Chondrocyte (in vitro differentiated cells): ENCODE results near the gene ZNF157. TPM values are rescaled to one million over a fixed set of nuclear protein-coding genes. Genes with fewer than 3 reads are reported as not detected.
"Not testable (repeated sequence)": the region's sequence is repeated elsewhere in the genome, so short reads cannot be mapped to it uniquely, and the experiment has no call there.

ENCODE experiments used
- DNase-seq: peaks from one replicate; pipeline ENCODE4 v3.0.0; 2021; ENCODE audit warnings: mixed read lengths, low spot score
- H3K27ac Mint-ChIP-seq: one replicate; pipeline ENCODE4 v1.8.0; 2021; ENCODE audit warnings: mild to moderate bottlenecking, moderate library complexity, mixed read lengths; ENCODE audit not compliant: unreplicated experiment
- H3K27me3 Mint-ChIP-seq: 2 replicates; pipeline ENCODE4 v1.8.0; 2021; ENCODE audit warnings: low read depth, mixed read lengths
- H3K36me3 Mint-ChIP-seq: 2 replicates; pipeline ENCODE4 v1.8.0; 2021; ENCODE audit warnings: low read depth, mixed read lengths
- H3K4me1 Mint-ChIP-seq: 2 replicates; pipeline ENCODE4 v1.8.0; 2021; ENCODE audit warnings: low read depth, mild to moderate bottlenecking, mixed read lengths
- H3K4me3 Mint-ChIP-seq: one replicate; pipeline ENCODE4 v1.8.0; 2021; ENCODE audit warnings: mild to moderate bottlenecking, moderate library complexity, mixed read lengths; ENCODE audit not compliant: unreplicated experiment
- H3K9me3 Mint-ChIP-seq: 2 replicates; pipeline ENCODE4 v1.8.0; 2021; ENCODE audit warnings: low read depth, mixed read lengths
- long read RNA-seq: library from polyadenylated mRNA; stranded (forward); transcript quantifications from one replicate; pipeline ENCODE4 v2.0.0, GENCODE V29; 2021
- total RNA-seq: library from RNA; stranded (reverse); gene quantifications from 3 replicates; pipeline ENCODE4 v1.2.1, GENCODE V29; 2021
- TF ChIP-seq, protein P1 (sequence below): fragments of 200-600 bp; sonication (generic); IDR thresholded peaks from 2 replicates; pipeline ENCODE4 v1.5.0; 2021; ENCODE audit warnings: antibody characterized with exemption, mild to moderate bottlenecking, moderate library complexity

The ZNF157 gene
- total RNA-seq = 0.15 to 0.22 TPM in 2 of 3 replicates, not detected in the other
- long read RNA-seq = 0 reads

DNA sequence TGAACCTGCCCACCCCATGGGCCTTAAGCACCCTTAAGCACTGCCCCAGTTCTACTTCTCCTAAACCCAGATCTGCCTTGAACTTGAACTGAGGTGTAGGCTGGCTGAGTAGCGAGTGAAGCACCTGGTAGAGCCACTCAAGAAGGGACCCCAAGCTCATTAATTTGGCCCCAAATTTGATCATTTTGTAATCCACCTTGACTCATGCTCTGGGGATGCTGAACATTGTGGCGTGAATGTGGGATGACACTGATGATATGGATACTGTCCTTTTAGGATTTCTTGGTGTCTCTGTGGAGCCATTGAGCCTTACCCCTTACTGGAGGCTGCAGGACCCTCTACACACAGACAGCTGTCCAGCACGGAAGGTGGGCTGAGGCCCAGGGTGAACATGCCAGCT, at the start of gene ZNF157:
ZNF157 (plus strand) TSS at position 301 of the 400 bp plus-strand sequence; CDS start at position 392, 91 bp downstream.
- Mint-ChIP-seq H3K27me3 (no peaks in the 10 kb centered on the region), H3K4me3 (no peak within 1 kb of the TSS), H3K36me3 (no peaks in the 10 kb centered on the region), H3K9me3 (peaks cover 3% of the 10 kb centered on the region), H3K4me1 (peaks cover 8% of the 10 kb centered on the region), H3K27ac (no peak within 1 kb of the TSS)
- TF ChIP-seq, protein P1, sequence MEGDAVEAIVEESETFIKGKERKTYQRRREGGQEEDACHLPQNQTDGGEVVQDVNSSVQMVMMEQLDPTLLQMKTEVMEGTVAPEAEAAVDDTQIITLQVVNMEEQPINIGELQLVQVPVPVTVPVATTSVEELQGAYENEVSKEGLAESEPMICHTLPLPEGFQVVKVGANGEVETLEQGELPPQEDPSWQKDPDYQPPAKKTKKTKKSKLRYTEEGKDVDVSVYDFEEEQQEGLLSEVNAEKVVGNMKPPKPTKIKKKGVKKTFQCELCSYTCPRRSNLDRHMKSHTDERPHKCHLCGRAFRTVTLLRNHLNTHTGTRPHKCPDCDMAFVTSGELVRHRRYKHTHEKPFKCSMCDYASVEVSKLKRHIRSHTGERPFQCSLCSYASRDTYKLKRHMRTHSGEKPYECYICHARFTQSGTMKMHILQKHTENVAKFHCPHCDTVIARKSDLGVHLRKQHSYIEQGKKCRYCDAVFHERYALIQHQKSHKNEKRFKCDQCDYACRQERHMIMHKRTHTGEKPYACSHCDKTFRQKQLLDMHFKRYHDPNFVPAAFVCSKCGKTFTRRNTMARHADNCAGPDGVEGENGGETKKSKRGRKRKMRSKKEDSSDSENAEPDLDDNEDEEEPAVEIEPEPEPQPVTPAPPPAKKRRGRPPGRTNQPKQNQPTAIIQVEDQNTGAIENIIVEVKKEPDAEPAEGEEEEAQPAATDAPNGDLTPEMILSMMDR = no peak
- DNase-seq = no peak

DNA sequence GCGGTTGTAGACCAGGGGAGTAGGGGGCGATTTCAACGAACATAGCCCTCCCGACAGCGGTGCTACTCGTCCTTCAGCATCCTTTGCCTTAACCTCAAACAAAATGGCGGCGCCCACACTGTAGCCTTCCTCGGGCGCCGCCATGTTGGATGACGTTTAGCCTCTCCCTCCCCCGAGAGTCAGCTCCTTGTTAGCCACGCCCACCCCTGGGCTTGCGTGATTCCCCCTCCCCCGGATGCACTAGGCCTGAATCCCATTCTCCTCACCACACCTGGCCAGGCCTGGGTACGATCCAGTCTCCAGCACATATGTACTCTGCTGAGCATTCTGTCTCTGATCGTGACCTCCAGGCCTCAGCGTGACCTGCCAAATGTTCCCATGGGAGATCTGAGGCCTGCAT, 49.0 kb upstream of the ZNF157 start:
- peak; percentile 72 for DNase-seq
- Mint-ChIP-seq H3K4me3 (no peak overlapping the region), H3K36me3 (no peaks in the 10 kb centered on the region), H3K27me3 (no peaks in the 10 kb centered on the region), H3K9me3 (peaks cover 3% of the 10 kb centered on the region), H3K27ac (no peak overlapping the region), H3K4me1 (no peaks in the 10 kb centered on the region)
- TF ChIP-seq, protein P1 = no peak

DNA sequence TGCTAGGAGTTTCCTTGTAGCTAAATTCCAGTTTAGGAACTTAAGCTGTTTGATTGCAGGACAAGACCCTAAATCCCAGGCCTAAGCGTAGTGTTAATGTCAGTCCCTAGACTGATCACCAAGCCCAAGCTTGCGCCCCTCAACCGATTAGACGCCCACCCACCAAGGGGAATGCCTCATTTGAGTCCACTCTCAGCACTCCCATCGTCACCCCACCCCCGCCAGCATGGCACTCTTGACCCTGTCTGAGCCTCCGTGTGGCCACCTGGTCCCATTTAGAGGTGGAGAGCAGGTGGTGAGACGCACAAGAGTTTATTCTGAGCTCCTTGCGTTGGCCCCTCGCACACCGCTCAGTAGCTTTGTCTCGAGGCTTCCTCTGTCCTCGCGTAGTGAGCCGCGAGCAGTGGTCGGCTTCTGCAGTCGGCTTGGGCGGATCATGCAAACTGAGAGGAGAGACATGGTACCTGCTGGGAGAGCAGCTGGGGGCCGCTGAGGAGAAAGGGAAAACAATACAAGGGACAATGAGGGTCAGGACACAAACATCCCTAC, 48.5 kb upstream of the ZNF157 start:
- TF ChIP-seq, protein P1 = no peak
- Mint-ChIP-seq H3K27ac (no peak overlapping the region), H3K27me3 (no peaks in the 10 kb centered on the region), H3K36me3 (no peaks in the 10 kb centered on the region), H3K4me3 (no peak overlapping the region), H3K9me3 (peaks cover 3% of the 10 kb centered on the region), H3K4me1 (no peaks in the 10 kb centered on the region)
- DNase-seq = peak; percentile 71

DNA sequence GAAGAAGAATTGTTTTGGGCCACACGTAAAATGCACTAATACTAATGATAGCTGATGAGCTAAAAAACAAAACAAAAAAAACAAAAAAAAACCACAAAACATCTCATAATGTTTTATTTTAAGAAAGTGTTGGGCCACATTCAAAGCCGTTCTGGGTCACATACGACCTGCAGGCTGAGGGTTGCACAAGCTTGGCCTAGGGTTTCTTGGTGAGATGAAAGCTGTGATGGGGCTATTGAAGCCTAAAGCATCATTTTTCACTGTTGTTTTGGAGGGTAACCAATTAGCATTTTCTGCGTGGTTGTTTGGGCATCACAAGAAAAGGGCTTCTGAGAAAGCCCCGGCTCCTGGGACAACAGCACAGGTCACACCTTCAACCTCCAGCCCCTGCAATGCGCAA, 42.5 kb upstream of the ZNF157 start:
- Mint-ChIP-seq H3K4me3 (no peak overlapping the region), H3K9me3 (no peaks in the 10 kb centered on the region), H3K4me1 (no peaks in the 10 kb centered on the region), H3K36me3 (no peaks in the 10 kb centered on the region), H3K27me3 (no peaks in the 10 kb centered on the region), H3K27ac (no peak overlapping the region)
- no peak for DNase-seq
- TF ChIP-seq, protein P1 = no peak

DNA sequence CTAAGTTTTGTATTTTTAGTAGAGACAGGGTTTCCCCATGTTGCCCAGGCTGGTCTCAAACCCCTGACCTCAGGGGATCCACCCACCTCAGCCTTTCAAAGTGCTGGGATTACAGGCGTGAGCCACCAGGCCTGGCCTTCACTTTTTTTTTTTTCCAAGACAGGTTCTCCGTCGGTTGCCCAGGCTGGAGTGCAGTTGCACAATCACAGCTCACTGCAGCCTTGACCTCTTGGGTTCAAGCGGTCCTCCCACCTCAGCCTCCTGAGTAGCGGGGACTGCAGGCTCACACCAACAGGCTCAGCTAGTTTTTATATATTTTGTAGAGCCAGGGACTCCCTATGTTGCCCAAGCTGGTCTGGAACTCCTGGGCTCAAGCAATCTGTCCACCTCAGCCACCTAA, 37.6 kb upstream of the ZNF157 start:
- not testable (repeated sequence) for H3K27me3 Mint-ChIP-seq, DNase-seq, H3K27ac Mint-ChIP-seq, H3K4me1 Mint-ChIP-seq, H3K9me3 Mint-ChIP-seq, H3K36me3 Mint-ChIP-seq, H3K4me3 Mint-ChIP-seq

DNA sequence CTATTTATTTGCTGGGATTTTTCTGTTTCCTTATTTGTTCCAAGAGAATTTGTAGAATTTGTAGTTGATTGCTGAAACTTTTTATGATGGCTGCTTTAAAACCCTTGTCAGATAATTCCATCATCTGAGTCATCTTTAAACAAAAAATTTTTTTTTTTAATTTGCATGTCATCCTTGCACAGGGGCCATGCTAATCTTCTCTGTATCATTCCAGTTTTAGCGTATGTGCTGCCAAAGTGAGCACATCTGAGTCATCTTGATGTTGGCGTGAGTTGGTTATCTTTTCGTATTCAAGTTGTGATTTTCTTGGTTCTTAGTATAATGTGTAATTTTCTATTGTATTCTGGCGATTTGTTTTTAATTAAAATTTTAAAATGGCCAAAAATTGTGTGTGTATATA, 18.7 kb upstream of the ZNF157 start:
- H3K27ac Mint-ChIP-seq = no peak overlapping the region
- TF ChIP-seq, protein P1 = no peak
- peaks cover 2% of the 10 kb centered on the region for H3K9me3 Mint-ChIP-seq
- H3K36me3 Mint-ChIP-seq = no peaks in the 10 kb centered on the region
- no peaks in the 10 kb centered on the region for H3K4me1 Mint-ChIP-seq
- no peak for DNase-seq
- no peaks in the 10 kb centered on the region for H3K27me3 Mint-ChIP-seq
- H3K4me3 Mint-ChIP-seq = no peak overlapping the region
